Cardiac fibroblast (primary cell): ENCODE results near the gene POMT2.

Experiments
- DNase-seq, 2 donors: peaks; one replicate each; pipeline versions ENCODE4 v3.0.0 to v3.0.0-alpha.2; 2010; ENCODE audit warnings: low read depth in 2 of 2
- H3K4me3 ChIP-seq, 2 donors: replicated peaks in 1 of 2; 1 replicate in 1 of 2; 2 replicates in 1 of 2; pipeline ENCODE4 v1.5.1; 2011; ENCODE audit warnings: low read depth in 2 of 2, low read length in 2 of 2, mild to moderate bottlenecking in 2 of 2, moderate library complexity in 1 of 2
- CTCF ChIP-seq: IDR thresholded peaks from one replicate; pipeline ENCODE4 v1.5.1; 2011; ENCODE audit warnings: low read depth, mild to moderate bottlenecking, low read length, inconsistent platforms

Gene POMT2

GRCh38 chr14:77303417-77304156 is 17.1 kb downstream of the POMT2 start:
- H3K4me3 ChIP-seq, result no peak overlapping the region
- peak; percentile 84 to 98 for DNase-seq

GRCh38 chr14:77302926-77303325 is 17.8 kb downstream of the POMT2 start:
- peak; percentile 8 for TF ChIP-seq CTCF
- peak in 1 of 2 donors; percentile 79 for DNase-seq
- H3K4me3 ChIP-seq, result no peak overlapping the region

More at GRCh38 chr14:77303417-77304156, 17.1 kb downstream of the POMT2 start:
- no peak for TF ChIP-seq CTCF

GRCh38 chr14:77301103-77301502 is 19.6 kb downstream of the POMT2 start:
- no peak overlapping the region for H3K4me3 ChIP-seq
- TF ChIP-seq CTCF, result peak; percentile 90
- peak; percentile 89 to 93 for DNase-seq

- no peak for TF ChIP-seq CTCF
- H3K4me3 ChIP-seq, result no peak overlapping the region
- no peak for DNase-seq
Observed at GRCh38 chr14:77299771-77300170, 20.9 kb downstream of the POMT2 start.

- TF ChIP-seq CTCF, result no peak
- no peak for DNase-seq
- no peak overlapping the region for H3K4me3 ChIP-seq
Observed at GRCh38 chr14:77296906-77297305, 23.8 kb downstream of the POMT2 start.

GRCh38 chr14:77296155-77296554 is 24.5 kb downstream of the POMT2 start:
- no peak for DNase-seq
- H3K4me3 ChIP-seq, result no peak overlapping the region
- no peak for TF ChIP-seq CTCF

GRCh38 chr14:77290705-77291104 is 30.0 kb downstream of the POMT2 start:
- H3K4me3 ChIP-seq, result no peak overlapping the region
- no peak for DNase-seq
- TF ChIP-seq CTCF, result no peak
